ENCODE data around the gene D2HGDH.

- TF ChIP-seq POLR2A (IDR thresholded peaks at IDR 0.05; ENCODE audit: low read depth, low read length) (no peak), TAF1 (IDR thresholded peaks at IDR 0.05; ENCODE audit: low read depth, low read length) (no peak), POLR2AphosphoS5 (IDR thresholded peaks at IDR 0.05; ENCODE audit: low read depth, low read length) (no peak)
Observed at GRCh38 chr2:241741016-241741415, 6.6 kb downstream of the D2HGDH start.
